ENCODE measurements around the gene TUFT1.

TUFT1 gene

DNA sequence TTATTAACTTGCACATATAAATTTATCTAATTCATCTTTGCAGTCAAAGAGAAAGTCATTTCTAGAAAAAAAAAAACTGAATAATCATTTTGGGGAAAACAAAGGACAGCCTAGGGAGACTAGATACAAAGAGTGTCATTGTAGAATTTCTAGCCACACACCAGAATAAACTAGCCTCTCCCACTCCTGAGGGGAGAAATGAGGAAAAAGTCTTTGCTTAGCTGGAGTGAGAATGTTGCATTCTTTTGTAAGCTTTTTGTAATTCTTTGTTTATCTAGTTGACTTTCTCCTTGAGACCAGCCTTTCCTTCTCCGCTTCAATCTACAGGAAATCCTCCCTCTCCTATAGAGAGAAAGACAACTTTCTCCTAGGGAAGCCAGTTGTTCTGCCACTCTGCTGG, 44.8 kb upstream of the TUFT1 start:
- Histone ChIP-seq H3K27me3 (replicated peaks) (no peaks in the 10 kb centered on the region), H3K27ac (no peak overlapping the region), H3K36me3 (replicated peaks) (no peaks in the 10 kb centered on the region), H3K4me3 (ENCODE audit: low read depth, low read length) (no peak overlapping the region)
- no peak for TF ChIP-seq CTCF (IDR thresholded peaks at IDR 0.05; ENCODE audit: low read depth, low read length, missing control alignments)
- in situ Hi-C loops (cut with HindIII; ENCODE audit: low pct_ligation_motif_present, low sequenced_read_pairs) = no loop called here
- DNase-seq = no peak

DNA sequence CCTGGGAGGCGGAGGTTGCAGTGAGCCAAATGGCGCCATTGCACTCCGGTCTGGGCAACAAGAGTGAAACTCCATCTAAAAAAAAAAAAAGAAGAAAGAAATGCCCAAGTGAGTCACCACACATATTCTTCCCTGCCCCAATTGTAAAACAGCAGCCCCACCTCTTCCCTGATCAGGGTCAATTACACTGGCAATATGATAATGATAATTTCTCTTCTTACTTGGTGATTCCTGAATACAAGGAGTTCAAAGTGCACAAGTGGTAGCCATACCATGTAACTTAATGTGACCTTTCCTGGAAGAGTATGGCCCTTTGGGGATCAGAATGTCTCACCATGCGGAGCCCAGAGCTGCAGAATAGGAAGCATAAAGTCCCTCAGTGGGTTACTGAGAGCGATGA, 40.7 kb upstream of the TUFT1 start:
- in situ Hi-C loops (cut with HindIII; ENCODE audit: low pct_ligation_motif_present, low sequenced_read_pairs) = no loop called here
- no peak for DNase-seq
- no peak for TF ChIP-seq CTCF (IDR thresholded peaks at IDR 0.05; ENCODE audit: low read depth, low read length, missing control alignments)
- no peaks in the 10 kb centered on the region for H3K36me3 ChIP-seq (replicated peaks)
- no peak overlapping the region for H3K4me3 ChIP-seq (ENCODE audit: low read depth, low read length)
- H3K27ac ChIP-seq = no peak overlapping the region
- no peaks in the 10 kb centered on the region for H3K27me3 ChIP-seq (replicated peaks)

DNA sequence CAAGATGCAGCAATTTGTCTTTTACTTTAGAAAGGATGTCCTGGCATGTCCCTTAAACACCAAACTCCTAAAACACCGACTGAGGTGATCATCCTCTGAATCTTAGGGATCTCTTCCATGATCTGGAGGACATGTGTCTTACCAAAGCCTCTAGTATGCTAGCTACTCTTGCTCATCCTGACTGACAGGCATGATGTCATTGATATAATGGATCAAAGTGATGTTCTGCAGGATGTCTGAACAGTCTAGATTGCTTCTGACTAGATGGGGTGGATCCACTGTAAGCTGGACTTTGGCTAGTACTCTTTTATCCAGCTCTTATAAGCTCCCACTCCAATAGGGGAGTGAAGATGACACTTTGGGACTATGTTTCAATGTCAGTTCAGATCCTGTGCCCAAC, 40.2 kb upstream of the TUFT1 start:
- H3K4me3 ChIP-seq (ENCODE audit: low read depth, low read length) = no peak overlapping the region
- in situ Hi-C loops (cut with HindIII; ENCODE audit: low pct_ligation_motif_present, low sequenced_read_pairs) = no loop called here
- no peaks in the 10 kb centered on the region for H3K36me3 ChIP-seq (replicated peaks)
- no peak for DNase-seq
- no peak for TF ChIP-seq CTCF (IDR thresholded peaks at IDR 0.05; ENCODE audit: low read depth, low read length, missing control alignments)
- H3K27ac ChIP-seq = no peak overlapping the region
- no peaks in the 10 kb centered on the region for H3K27me3 ChIP-seq (replicated peaks)

DNA sequence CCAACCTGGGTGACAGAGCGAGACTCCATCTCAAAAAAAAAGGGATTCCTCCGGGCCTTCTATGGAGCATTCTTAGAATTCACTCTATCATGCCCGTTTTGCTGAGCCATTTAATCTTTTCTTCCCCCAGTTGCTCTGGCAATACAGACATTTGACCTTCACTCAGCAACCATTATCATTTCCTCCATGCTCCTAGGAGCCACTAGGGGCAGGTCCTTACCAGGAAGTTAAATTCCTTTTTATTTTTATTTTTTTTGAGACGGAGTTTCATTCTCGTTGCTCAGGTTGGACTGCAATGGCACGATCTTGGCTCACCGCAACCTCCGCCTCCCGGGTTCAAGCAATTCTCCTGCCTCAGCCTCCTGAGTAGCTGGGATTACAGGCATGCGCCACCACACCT, 38.6 kb upstream of the TUFT1 start:
- in situ Hi-C loops (cut with HindIII; ENCODE audit: low pct_ligation_motif_present, low sequenced_read_pairs) = no loop called here
- no peak overlapping the region for H3K27ac ChIP-seq
- peak; percentile 40 for TF ChIP-seq CTCF (IDR thresholded peaks at IDR 0.05; ENCODE audit: low read depth, low read length, missing control alignments)
- no peaks in the 10 kb centered on the region for H3K27me3 ChIP-seq (replicated peaks)
- H3K4me3 ChIP-seq (ENCODE audit: low read depth, low read length) = no peak overlapping the region
- DNase-seq = no peak
- H3K36me3 ChIP-seq (replicated peaks) = no peaks in the 10 kb centered on the region

DNA sequence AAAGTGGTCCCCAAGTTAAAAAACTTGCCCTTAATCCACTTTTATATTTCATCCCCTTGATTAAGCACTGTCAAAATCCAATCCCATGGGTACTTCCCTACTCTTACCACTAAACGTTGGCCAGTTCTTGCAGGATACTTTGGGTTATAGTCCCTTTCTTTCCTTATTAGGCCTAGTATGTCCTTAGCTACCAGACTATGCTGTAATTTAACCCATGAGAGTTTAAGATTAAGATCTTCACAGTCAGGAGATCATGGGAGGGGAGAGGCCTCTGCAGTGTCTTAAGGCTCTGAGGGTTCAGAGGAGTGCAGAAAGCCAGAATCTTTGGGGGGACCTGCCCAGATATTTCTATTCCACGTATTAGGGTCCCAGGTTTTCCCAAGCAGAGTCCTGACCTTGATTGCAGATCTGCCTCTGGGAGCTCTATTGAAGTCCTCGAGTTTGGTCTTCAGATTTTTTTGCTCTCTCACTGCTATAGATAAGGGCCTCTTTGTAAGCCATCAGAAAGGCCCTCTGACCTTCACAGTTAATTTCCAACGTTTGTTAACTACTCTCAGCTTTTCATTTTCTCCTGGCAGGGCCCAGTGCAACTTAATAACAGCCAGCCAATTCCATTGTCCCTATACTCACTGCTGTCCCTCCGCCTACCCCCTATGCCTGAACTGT, 37.9 kb upstream of the TUFT1 start:
- H3K4me3 ChIP-seq (ENCODE audit: low read depth, low read length) = no peak overlapping the region
- DNase-seq = no peak
- no peaks in the 10 kb centered on the region for H3K27me3 ChIP-seq (replicated peaks)
- no peak for TF ChIP-seq CTCF (IDR thresholded peaks at IDR 0.05; ENCODE audit: low read depth, low read length, missing control alignments)
- in situ Hi-C loops (cut with HindIII; ENCODE audit: low pct_ligation_motif_present, low sequenced_read_pairs) = no loop called here
- H3K27ac ChIP-seq = no peak overlapping the region
- no peaks in the 10 kb centered on the region for H3K36me3 ChIP-seq (replicated peaks)
